Glomerular visceral epithelial cell (primary cell): ENCODE measurements around the gene ST6GALNAC2.
A peak's percentile ranks its signal among the peaks of the same experiment; 100 is the strongest.
"Not testable (repeated sequence)": the region's sequence is repeated elsewhere in the genome, so short reads cannot be mapped to it uniquely, and the experiment has no call there.

Experiments used
- DNase-seq: peaks from one replicate; pipeline ENCODE4 v3.0.0-alpha.2; 2016; ENCODE audit errors: extremely low spot score

The ST6GALNAC2 gene

GRCh38 chr17:76540381-76541300 is 45.0 kb downstream of the ST6GALNAC2 start:
- peak; percentile 96 for DNase-seq

- DNase-seq = no peak
These were observed 45.9 kb downstream of the ST6GALNAC2 start, which contains the start of gene PRCD for GRCh38 chr17:76539631-76540271. Gene PRCD (plus strand): TSS chr17:76540044. CDS start chr17:76540142, 98 bp downstream.

DNA sequence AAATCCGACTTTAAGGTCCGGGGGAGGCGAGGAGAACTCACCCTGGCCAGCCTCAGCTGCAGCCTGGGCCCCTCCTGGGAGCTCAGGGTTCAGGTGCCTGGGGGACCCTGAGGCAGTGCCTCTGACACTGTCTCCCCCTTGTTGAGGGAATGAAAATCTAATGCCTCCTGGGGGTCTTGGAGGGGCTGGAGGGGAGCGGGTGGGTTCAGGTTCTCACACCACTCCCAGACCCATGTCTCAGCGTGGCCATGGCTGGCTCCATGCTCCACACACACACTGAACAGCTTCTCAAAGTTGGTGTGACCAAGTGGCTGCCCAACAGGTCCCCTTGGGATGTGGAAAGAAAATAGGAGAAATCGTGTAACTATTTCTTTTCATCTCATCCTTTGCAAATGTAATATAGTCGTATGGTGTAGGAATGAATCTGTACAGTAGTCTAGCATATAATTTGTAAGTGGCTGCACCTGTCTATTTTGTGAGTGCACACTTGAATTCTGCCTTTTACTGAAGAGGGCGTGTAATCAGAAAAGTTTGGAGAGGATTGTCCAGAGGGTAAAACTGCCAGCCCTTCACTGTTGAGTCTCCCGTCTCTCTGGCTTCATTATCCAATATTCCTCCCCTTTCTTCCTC is 46.6 kb downstream of the ST6GALNAC2 start:
- no peak for DNase-seq

DNA sequence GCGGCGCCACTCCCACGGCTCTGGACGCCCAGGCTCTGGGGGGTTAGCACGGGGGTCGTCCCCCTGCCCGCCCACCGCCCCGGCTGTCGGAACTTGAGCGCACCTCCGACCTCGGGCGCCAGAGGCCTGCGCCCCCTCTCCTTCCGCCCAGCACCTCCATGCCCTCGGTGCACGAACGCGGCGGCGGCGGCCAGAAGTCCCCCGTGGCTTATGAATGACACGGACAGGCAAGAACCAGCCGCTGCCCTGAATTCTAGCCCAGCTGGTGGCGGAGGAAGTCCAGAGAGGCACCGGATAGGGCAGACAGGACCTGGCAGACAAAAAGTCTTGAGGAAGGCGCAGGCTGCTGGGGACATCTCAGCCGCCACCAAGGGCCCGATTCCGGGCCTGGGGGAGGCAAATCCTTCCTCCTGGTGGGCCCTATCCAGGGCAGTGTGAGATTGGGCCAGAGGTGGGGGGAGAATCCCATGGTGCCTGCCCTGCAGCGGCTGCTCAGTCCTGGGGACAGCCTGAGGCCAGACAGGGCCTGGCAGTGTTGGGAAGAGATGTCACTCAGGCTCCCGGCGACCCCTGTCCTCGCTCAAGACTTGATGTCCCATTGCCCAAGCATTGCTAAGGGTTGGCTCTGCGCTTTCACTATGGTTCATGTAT is 47.3 kb downstream of the ST6GALNAC2 start:
- no peak for DNase-seq

DNA sequence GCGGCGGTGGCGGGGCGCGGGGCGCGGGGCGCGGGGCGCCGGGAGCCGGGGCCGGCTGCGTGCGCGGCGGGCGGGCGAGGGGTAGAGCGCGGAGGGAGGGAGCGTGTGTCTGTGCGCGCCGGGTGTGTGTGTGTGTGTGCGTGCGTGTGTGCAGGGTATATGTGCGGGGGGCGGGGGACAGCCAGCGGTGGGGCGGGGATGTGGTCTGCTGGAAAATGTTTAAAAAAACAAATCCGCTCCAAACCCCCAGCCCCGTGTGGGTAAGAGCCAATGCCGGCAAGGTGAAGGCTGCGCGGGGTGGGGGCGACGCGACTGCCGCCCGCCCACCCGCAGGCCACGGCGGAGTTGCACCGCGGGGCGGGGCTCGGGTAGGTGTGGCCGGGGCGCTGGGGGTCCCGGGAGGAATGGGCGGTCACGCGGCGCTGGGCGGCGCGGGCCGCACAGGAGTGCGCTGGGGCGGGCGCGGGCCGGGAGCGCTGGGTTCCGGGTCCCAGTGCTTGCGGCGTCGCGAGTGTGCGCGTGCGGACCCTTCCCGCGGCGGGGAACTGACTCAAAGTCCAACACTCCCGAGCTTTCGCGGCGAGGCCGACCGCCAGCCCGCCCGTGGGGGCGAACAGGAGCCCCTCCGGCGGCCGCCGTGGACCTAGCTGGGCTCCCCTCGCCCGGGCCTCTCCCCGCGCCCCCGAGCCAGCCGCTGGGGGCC is 47.9 kb downstream of the ST6GALNAC2 start, which contains the start of gene CYGB:
Gene CYGB (minus strand): TSS at position 132 of the 703 bp plus-strand sequence. CDS start 167 bp downstream, outside the sequence.
- DNase-seq = no peak

GRCh38 chr17:76537288-76537577 is 48.4 kb downstream of the ST6GALNAC2 start:
- DNase-seq = no peak

DNA sequence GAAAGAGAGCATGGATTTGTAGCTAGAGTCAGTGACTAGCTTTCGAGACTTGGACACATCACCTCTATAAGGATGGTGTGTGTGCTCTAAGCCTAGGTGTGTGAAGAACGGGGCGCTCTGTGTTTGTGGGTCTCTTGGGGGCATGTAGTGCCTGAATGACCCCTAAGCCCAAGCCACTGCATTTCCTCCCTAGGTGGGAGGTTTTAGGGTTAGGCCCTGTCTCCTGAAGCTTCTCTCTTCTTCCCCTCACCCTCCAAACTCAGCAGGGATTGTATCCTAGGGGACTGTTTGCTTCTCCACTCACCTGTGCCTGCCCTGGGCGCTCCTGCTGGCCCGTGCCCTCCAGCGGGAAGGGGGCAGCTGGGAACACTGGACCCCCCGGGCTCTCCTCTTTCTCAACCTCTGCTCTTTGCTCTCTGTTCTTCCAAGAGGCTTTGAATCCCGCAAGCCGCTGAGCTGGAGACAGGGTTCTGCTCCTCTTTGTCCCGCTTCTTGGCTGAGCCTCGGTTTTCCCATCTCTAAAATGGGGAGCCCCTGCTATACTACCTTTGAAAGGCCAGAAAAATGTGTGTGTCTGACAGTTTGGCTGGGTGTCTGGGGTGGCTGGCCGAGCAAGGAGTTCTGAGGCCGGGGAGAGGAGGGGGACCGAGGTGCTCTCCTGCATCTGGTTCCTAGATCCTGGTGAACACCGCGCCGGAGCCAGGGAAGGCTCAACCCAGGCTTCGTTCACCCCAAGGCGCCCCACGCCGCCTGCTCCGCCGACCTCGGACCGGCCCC is 49.0 kb downstream of the ST6GALNAC2 start:
- no peak for DNase-seq

DNA sequence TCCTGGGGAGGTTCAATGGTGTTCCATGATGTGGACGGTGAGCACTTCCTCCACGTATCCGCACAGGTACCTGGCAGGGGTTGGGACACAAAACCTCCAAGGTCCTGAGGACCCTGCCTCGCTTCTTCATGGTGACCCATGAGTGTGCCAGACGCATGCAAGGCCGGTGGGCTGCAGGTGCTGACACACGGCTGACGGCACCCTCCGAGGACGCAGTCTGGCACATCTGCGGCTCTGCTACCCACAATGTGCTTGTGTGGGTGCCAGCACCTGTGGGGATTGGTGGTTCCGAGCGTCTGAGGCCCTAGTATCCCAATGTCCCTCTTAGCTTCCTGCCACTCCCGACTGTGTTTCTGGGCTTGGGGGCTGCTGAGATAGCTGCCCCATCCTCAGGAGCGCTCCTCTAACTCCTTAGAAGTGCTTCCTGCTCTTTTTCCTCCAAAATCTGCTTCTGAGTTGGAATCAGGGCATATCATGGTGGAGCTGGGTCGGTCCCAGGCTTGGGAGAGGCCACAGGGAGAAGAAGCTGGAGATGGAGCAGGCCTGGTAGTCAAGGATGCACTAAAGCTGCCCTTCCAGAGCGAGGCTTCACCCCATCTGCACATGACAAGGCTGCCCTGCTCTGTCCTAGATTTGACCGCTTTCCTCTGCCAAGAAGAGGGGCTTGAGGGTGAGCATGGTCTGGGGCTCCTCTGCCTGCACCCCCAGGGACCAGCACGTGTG is 49.7 kb downstream of the ST6GALNAC2 start:
- no peak for DNase-seq

DNA sequence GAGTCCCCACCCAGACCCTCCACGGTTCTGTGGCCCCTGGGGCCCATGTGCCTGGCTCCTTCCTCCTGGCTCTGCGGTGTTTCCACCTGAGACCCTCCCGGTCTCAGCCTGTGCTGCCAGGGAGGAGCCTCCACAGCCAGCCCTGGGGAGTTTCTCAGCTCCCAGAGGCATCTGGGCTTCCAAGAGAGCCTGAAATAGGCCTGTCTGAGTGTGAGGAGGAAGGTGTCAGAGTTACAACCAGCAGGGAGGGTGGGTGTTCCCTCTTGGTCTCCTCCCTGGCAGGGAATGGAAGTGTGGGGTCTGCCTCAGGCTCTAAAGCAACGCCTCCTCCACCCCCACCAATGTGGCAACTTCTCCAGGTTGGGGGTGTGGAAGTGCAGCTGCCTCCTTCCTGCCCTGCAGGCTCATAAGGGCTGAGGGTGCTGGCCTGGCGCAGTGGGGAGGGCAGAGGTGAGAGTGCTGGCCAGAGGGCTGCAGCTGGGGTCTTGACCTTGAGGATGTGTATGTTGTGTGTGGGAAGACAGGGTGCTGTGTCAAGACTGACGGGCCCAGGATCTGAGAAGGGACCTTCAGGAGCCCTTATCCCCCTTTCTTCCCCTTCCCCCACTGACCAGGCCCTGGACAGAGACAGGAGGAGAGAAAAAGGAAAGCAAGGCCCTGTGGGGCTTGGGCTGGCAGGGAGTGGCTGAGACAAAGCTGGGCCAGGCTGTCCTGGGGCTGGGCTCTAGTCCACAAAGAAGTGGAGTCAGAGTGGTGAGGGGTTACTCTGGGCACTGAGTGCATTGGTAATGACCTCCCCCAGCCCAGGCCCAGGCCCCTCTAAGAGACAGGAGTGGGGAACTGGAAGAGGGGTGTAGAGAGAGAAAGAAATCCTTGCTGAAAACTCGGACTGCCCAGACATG is 50.6 kb downstream of the ST6GALNAC2 start:
- DNase-seq = no peak

- not testable (repeated sequence) for DNase-seq
These were observed 51.9 kb downstream of the ST6GALNAC2 start for GRCh38 chr17:76533640-76534359.

DNA sequence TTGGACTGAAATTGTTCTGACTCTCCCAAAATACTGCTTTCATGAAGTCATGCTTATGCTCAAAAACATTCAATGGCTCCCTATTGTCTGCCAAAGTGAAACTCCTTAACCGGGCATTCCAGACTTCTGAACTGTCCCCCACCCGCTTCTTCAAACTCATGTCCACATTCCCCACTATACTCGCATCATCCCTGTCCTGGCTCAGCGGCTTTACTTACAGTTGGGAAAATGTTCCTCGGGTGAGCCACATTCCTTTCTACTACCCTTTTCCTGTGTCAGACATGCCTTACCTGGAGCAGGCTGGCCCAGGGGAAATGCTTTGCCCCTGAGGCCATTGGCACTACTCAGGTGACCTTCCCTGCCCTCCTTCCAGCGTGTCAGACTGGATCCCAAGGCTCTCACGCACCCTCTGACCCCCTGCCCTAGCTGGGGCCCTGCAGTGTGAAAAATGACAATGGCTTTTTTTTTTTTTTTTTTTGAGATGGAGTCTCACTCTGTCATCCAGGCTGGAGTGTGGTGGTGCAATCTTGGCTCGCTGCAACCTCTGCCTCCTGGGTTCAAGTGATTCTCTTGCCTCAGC is 53.5 kb downstream of the ST6GALNAC2 start:
- DNase-seq = peak; percentile 37

GRCh38 chr17:76531486-76532038 is 54.1 kb downstream of the ST6GALNAC2 start:
- DNase-seq = no peak

GRCh38 chr17:76530811-76531485 is 54.7 kb downstream of the ST6GALNAC2 start:
- DNase-seq = no peak

GRCh38 chr17:76530095-76530723 is 55.5 kb downstream of the ST6GALNAC2 start:
- peak; percentile 23 for DNase-seq

GRCh38 chr17:76529224-76530094 is 56.2 kb downstream of the ST6GALNAC2 start:
- peak; percentile 26 for DNase-seq
